Smooth muscle cell (in vitro differentiated cells): ENCODE results near the gene NRN1. TPM values are rescaled to one million over a fixed set of nuclear protein-coding genes. Genes with fewer than 3 reads are reported as not detected.

Source experiments
- DNase-seq: peaks from one replicate; lab custom pipeline; 2025; ENCODE audit not compliant: unreplicated experiment; lab: John Stamatoyannopoulos, UW
- H2AFZ ChIP-seq: fragments of 200-600 bp; sonication (generic); 2 replicates; pipeline ENCODE4 v1.6.0; 2016; ENCODE audit warnings: antibody characterized with exemption, low read depth, mild to moderate bottlenecking
- H3F3A ChIP-seq: fragments of 200-600 bp; sonication (generic); 2 replicates; pipeline ENCODE4 v1.6.0; 2017; ENCODE audit warnings: antibody characterized with exemption, low read depth
- H3K27ac ChIP-seq: fragments of 200-600 bp; sonication (generic); 2 replicates; pipeline ENCODE4 v1.5.1; 2016; ENCODE audit warnings: low read depth, mild to moderate bottlenecking
- H3K27me3 ChIP-seq: fragments of 200-600 bp; sonication (generic); 2 replicates; pipeline ENCODE4 v1.6.1; 2016; ENCODE audit warnings: low read depth, mild to moderate bottlenecking
- H3K36me3 ChIP-seq: fragments of 200-600 bp; sonication (generic); 2 replicates; pipeline ENCODE4 v1.5.1; 2016; ENCODE audit warnings: low read depth
- H3K4me1 ChIP-seq: fragments of 200-600 bp; sonication (generic); 2 replicates; pipeline ENCODE4 v1.5.1; 2016; ENCODE audit warnings: low read depth
- H3K4me2 ChIP-seq: fragments of 200-600 bp; sonication (generic); 2 replicates; pipeline ENCODE4 v1.6.0; 2016; ENCODE audit warnings: mild to moderate bottlenecking
- H3K4me3 ChIP-seq: fragments of 200-600 bp; sonication (generic); 2 replicates; pipeline ENCODE4 v1.5.1; 2016; ENCODE audit warnings: mild to moderate bottlenecking
- H3K79me2 ChIP-seq: fragments of 200-600 bp; sonication (generic); 2 replicates; pipeline ENCODE4 v1.6.0; 2016; ENCODE audit warnings: low read depth, mild to moderate bottlenecking
- H3K9ac ChIP-seq: fragments of 200-600 bp; sonication (generic); 2 replicates; pipeline ENCODE4 v1.6.0; 2016; ENCODE audit warnings: low read depth
- H3K9me3 ChIP-seq: fragments of 200-600 bp; sonication (generic); replicated peaks from 2 replicates; pipeline ENCODE4 v1.5.1; 2016; ENCODE audit warnings: low read depth
- H4K20me1 ChIP-seq: fragments of 200-600 bp; sonication (generic); 2 replicates; pipeline ENCODE4 v1.6.0; 2016; ENCODE audit warnings: low read depth
- CTCF ChIP-seq: fragments of 200-600 bp; sonication (generic); IDR thresholded peaks from 2 replicates; pipeline ENCODE4 v1.5.1; 2017; ENCODE audit warnings: borderline replicate concordance, mild to moderate bottlenecking, antibody characterized with exemption; ENCODE audit not compliant: insufficient read depth, poor library complexity, severe bottlenecking
- WGBS: methylation state at CpG from one replicate; pipeline ENCODE4 v1.1.7; 2016; ENCODE audit warnings: low lambda C conversion rate; 5-methylcytosine and 5-hydroxymethylcytosine counted together
- polyA plus RNA-seq: library from polyadenylated mRNA; unstranded; fragments of >200 nt; fragmentation: Nextera tagmentation; extraction: Ambion mirVana; gene quantifications from 2 replicates; pipeline ENCODE4 v1.2.1, GENCODE V29; 2016
- total RNA-seq: library from RNA; depleted of rRNA; stranded (reverse); fragments of >200 nt; gene quantifications from 2 replicates; pipeline ENCODE4 v1.2.3, GENCODE V29; 2014

Gene NRN1
- total and polyA plus RNA-seq, 2 experiments from 2014 or later: 0.27 TPM; not detected in 1

- no peak overlapping the region for H3K27ac ChIP-seq
- no peaks in the 10 kb centered on the region for H3K36me3 ChIP-seq
- H3F3A ChIP-seq: no peaks in the 10 kb centered on the region
- H3K9ac ChIP-seq: no peak overlapping the region
- DNase-seq: no peak
- no peaks in the 10 kb centered on the region for H3K9me3 ChIP-seq
- no peak for TF ChIP-seq CTCF
- H3K4me3 ChIP-seq: peak overlapping the region; percentile 28
- no peaks in the 10 kb centered on the region for H4K20me1 ChIP-seq
- H3K79me2 ChIP-seq: no peaks in the 10 kb centered on the region
- H3K4me2 ChIP-seq: peak overlapping the region; percentile 69
- 12% methylated on average over 34 of the region's 34 CpGs for WGBS
- no peak overlapping the region for H2AFZ ChIP-seq
- peaks cover 59% of the 10 kb centered on the region for H3K4me1 ChIP-seq
- peaks cover 100% of the 10 kb centered on the region for H3K27me3 ChIP-seq
Observed at GRCh38 chr6:5999688-6000608, 6.8 kb downstream of the NRN1 start.

GRCh38 chr6:5998711-5999687 is 7.7 kb downstream of the NRN1 start:
- Histone ChIP-seq H3K36me3 (no peaks in the 10 kb centered on the region), H3K9me3 (no peaks in the 10 kb centered on the region), H3K79me2 (no peaks in the 10 kb centered on the region), H3K4me2 (peak overlapping the region; percentile 69), H3K4me1 (peaks cover 54% of the 10 kb centered on the region), H3K27ac (no peak overlapping the region), H3F3A (no peaks in the 10 kb centered on the region), H2AFZ (no peak overlapping the region), H3K9ac (no peak overlapping the region), H3K27me3 (peaks cover 100% of the 10 kb centered on the region), H4K20me1 (no peaks in the 10 kb centered on the region), H3K4me3 (peak overlapping the region; percentile 28)
- TF ChIP-seq CTCF: peak; percentile 10
- DNase-seq: no peak
- 3% methylated on average over 59 of the region's 60 CpGs for WGBS

- Histone ChIP-seq H3K36me3 (no peaks in the 10 kb centered on the region), H2AFZ (no peak overlapping the region), H3K79me2 (no peaks in the 10 kb centered on the region), H3K9ac (no peak overlapping the region), H3K27ac (no peak overlapping the region), H3K4me3 (no peak overlapping the region), H3K9me3 (no peaks in the 10 kb centered on the region), H3K27me3 (peaks cover 100% of the 10 kb centered on the region), H3K4me1 (peaks cover 47% of the 10 kb centered on the region), H3K4me2 (no peak overlapping the region), H4K20me1 (no peaks in the 10 kb centered on the region), H3F3A (no peaks in the 10 kb centered on the region)
- WGBS: 10% methylated on average over 9 of the region's 9 CpGs
- no peak for TF ChIP-seq CTCF
- DNase-seq: no peak
Observed at GRCh38 chr6:5998236-5998635, 8.5 kb downstream of the NRN1 start.
